Activated CD4-positive, CD25-positive, alpha-beta regulatory T cell (primary cell): ENCODE measurements around the gene EID3.

Experiments used
- DNase-seq, 4 experiments: peaks; one replicate each; lab custom pipeline; 2025; lab: John Stamatoyannopoulos, UW

EID3 gene

GRCh38 chr12:104340177-104340576, 36.6 kb downstream of the EID3 start:
- DNase-seq = no peak

- DNase-seq = no peak
Measured at GRCh38 chr12:104340925-104341611, 37.5 kb downstream of the EID3 start.

GRCh38 chr12:104342147-104342546, 38.6 kb downstream of the EID3 start:
- no peak for DNase-seq

GRCh38 chr12:104342635-104343249, 39.2 kb downstream of the EID3 start:
- no peak for DNase-seq

GRCh38 chr12:104344682-104345081, 41.1 kb downstream of the EID3 start:
- DNase-seq = no peak

- DNase-seq = no peak
Measured at GRCh38 chr12:104345234-104346066, 41.9 kb downstream of the EID3 start.

- DNase-seq = no peak
Measured at GRCh38 chr12:104347374-104348075, 44.0 kb downstream of the EID3 start.

GRCh38 chr12:104348283-104348993, 44.9 kb downstream of the EID3 start:
- DNase-seq = no peak

- DNase-seq = no peak
Measured at GRCh38 chr12:104348994-104349494, 45.5 kb downstream of the EID3 start.

GRCh38 chr12:104350211-104351056, 46.9 kb downstream of the EID3 start:
- DNase-seq = no peak

GRCh38 chr12:104351057-104351983, 47.8 kb downstream of the EID3 start:
- DNase-seq = no peak

GRCh38 chr12:104352106-104352713, 48.7 kb downstream of the EID3 start:
- no peak for DNase-seq

- DNase-seq = no peak
Measured at GRCh38 chr12:104353012-104353981, 49.8 kb downstream of the EID3 start.

GRCh38 chr12:104354167-104354867, 50.8 kb downstream of the EID3 start:
- no peak for DNase-seq
